ENCODE results near the gene PHF13. TPM values are rescaled to one million over a fixed set of nuclear protein-coding genes. Genes with fewer than 3 reads are reported as not detected.

PHF13 gene
- total RNA-seq, 1 experiment from 2014 or later: 37.8 TPM

DNA sequence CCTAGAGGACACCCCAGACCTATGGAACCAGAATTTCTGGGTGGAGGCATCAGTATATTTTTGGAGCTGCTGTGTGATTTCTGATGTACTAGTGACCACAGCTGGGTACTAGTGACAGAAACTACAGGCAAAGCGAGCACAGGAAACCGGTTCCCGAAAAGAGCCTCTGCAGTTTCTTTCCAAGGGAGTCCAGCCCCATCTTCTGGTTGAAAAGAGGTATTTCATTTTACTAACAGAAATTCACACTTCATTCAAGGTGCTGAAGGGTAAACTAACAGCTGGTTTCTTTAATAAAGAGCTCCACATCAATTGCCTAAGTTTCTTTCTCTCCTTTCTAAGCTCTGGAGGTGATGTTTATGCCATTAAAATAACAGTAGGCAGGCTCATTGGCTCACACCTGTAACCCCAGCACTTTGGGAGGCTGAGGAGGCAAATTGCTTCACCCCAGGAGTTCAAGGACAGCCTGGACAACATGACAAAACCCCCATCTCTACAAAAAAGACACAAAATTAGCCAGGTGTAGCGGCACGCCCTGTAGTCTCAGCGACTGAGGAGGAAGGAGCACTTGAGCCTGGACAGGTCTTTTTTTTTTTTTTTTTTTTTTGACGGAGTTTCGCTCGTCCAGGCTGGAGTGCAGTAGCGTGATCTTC is 33.1 kb downstream of the PHF13 start:
- DNase-seq (ENCODE audit: low spot score): peak; percentile 71
- Histone ChIP-seq H3K27me3 (replicated peaks; ENCODE audit: insufficient read depth, low read depth, low read length, poor library complexity) (no peaks in the 10 kb centered on the region), H3K9me3 (ENCODE audit: low read depth, low read length, poor library complexity, severe bottlenecking) (no peaks in the 10 kb centered on the region), H3K4me3 (ENCODE audit: low read depth, low read length, poor library complexity, severe bottlenecking) (no peak overlapping the region), H3K27ac (ENCODE audit: low read depth, low read length, poor library complexity, severe bottlenecking) (no peak overlapping the region), H3K36me3 (ENCODE audit: insufficient read depth, low read length, poor library complexity, severe bottlenecking) (peaks cover 31% of the 10 kb centered on the region), H3K4me1 (ENCODE audit: insufficient read depth, low read length, poor library complexity, severe bottlenecking) (no peaks in the 10 kb centered on the region)
- intact Hi-C loops (cut with micrococcal nuclease; ENCODE audit: unreplicated experiment): loop anchor here (2.0 kb wide), 1 partner anchor 160 kb away; no protein-coding TSS in a partner anchor
- POLR2A ChIA-PET (ENCODE audit: low non-redundant PET): no interaction called here
- no TSS peak for BruUV-seq (replicated peaks)
- CTCF ChIA-PET: interaction anchor here (0.6 kb wide), 1 partner anchor 163 kb away, joined by 3 read pairs; no protein-coding TSS in a partner anchor
- TF ChIP-seq, protein P1, sequence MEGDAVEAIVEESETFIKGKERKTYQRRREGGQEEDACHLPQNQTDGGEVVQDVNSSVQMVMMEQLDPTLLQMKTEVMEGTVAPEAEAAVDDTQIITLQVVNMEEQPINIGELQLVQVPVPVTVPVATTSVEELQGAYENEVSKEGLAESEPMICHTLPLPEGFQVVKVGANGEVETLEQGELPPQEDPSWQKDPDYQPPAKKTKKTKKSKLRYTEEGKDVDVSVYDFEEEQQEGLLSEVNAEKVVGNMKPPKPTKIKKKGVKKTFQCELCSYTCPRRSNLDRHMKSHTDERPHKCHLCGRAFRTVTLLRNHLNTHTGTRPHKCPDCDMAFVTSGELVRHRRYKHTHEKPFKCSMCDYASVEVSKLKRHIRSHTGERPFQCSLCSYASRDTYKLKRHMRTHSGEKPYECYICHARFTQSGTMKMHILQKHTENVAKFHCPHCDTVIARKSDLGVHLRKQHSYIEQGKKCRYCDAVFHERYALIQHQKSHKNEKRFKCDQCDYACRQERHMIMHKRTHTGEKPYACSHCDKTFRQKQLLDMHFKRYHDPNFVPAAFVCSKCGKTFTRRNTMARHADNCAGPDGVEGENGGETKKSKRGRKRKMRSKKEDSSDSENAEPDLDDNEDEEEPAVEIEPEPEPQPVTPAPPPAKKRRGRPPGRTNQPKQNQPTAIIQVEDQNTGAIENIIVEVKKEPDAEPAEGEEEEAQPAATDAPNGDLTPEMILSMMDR (conservative IDR thresholded peaks at IDR 0.05; ENCODE audit: low read depth, low read length): peak; percentile 66
- no peak for TF ChIP-seq EZH2 (IDR thresholded peaks at IDR 0.05; ENCODE audit: borderline replicate concordance, low read depth, low read length, poor library complexity, severe bottlenecking)

DNA sequence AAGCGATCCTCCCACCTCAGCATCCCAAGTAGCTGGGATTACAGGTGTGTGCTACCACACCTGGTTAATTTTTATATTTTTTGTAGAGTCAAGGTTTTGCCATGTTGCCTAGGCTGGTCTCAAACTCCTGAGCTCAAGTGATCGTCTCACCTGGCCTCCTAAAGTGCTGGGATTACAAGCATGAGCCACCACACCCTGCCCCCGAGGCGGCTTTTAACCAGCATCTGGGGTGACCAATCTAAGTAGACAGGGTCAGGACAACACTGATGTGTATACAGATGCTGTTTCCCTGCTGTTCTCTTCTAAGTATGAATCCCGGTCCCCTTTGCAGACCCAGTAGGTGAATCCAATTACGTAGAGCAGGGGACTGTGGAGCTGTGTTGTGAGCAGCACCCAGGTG is 35.0 kb downstream of the PHF13 start:
- POLR2A ChIA-PET (ENCODE audit: low non-redundant PET): no interaction called here
- TF ChIP-seq EZH2 (IDR thresholded peaks at IDR 0.05; ENCODE audit: borderline replicate concordance, low read depth, low read length, poor library complexity, severe bottlenecking): no peak
- TF ChIP-seq, protein P1 (conservative IDR thresholded peaks at IDR 0.05; ENCODE audit: low read depth, low read length): no peak
- CTCF ChIA-PET: no interaction called here
- Histone ChIP-seq H3K27me3 (replicated peaks; ENCODE audit: insufficient read depth, low read depth, low read length, poor library complexity) (no peaks in the 10 kb centered on the region), H3K36me3 (ENCODE audit: insufficient read depth, low read length, poor library complexity, severe bottlenecking) (peaks cover 40% of the 10 kb centered on the region), H3K4me1 (ENCODE audit: insufficient read depth, low read length, poor library complexity, severe bottlenecking) (peaks cover 7% of the 10 kb centered on the region), H3K9me3 (ENCODE audit: low read depth, low read length, poor library complexity, severe bottlenecking) (no peaks in the 10 kb centered on the region), H3K4me3 (ENCODE audit: low read depth, low read length, poor library complexity, severe bottlenecking) (no peak overlapping the region), H3K27ac (ENCODE audit: low read depth, low read length, poor library complexity, severe bottlenecking) (no peak overlapping the region)
- BruUV-seq (replicated peaks): no TSS peak
- no peak for DNase-seq (ENCODE audit: low spot score)
- intact Hi-C loops (cut with micrococcal nuclease; ENCODE audit: unreplicated experiment): no loop called here

DNA sequence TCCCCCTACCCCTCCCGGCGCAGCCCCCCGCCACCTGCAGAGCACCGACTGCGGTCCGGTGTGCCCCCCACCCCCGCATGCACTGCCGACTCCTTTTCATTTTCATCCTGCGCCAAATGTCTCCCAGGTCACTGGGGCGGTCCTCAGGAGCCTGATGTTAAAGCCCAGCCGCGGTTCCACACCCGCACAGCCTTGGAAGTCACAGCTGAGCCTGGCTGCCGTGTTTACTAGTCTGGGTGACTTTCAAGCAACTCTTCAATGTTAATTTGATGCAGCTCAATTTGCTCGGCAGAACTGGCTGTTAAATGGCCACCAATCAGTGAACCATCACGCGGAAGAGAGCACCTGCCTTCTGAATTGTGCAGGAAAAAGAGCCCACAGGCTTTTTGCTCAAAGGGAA is 38.4 kb downstream of the PHF13 start:
- DNase-seq (ENCODE audit: low spot score): no peak
- ChIA-PET CTCF (no interaction called here), POLR2A (ENCODE audit: low non-redundant PET) (interaction anchor here (0.5 kb wide), 1 partner anchor 36 kb away, joined by 6 read pairs; no protein-coding TSS in a partner anchor)
- peaks cover 24% of the 10 kb centered on the region for H3K36me3 ChIP-seq (ENCODE audit: insufficient read depth, low read length, poor library complexity, severe bottlenecking)
- TF ChIP-seq, protein P1 (conservative IDR thresholded peaks at IDR 0.05; ENCODE audit: low read depth, low read length): no peak
- no peak for TF ChIP-seq EZH2 (IDR thresholded peaks at IDR 0.05; ENCODE audit: borderline replicate concordance, low read depth, low read length, poor library complexity, severe bottlenecking)
- H3K9me3 ChIP-seq (ENCODE audit: low read depth, low read length, poor library complexity, severe bottlenecking): no peaks in the 10 kb centered on the region
- no TSS peak for BruUV-seq (replicated peaks)
- intact Hi-C loops (cut with micrococcal nuclease; ENCODE audit: unreplicated experiment): no loop called here
- H3K27ac ChIP-seq (ENCODE audit: low read depth, low read length, poor library complexity, severe bottlenecking): no peak overlapping the region
- no peaks in the 10 kb centered on the region for H3K27me3 ChIP-seq (replicated peaks; ENCODE audit: insufficient read depth, low read depth, low read length, poor library complexity)
- H3K4me1 ChIP-seq (ENCODE audit: insufficient read depth, low read length, poor library complexity, severe bottlenecking): peaks cover 12% of the 10 kb centered on the region
- H3K4me3 ChIP-seq (ENCODE audit: low read depth, low read length, poor library complexity, severe bottlenecking): no peak overlapping the region

Measured in A673 (cell line).